GM12873 (cell line): ENCODE measurements around the gene LILRA6.

Source experiments
- CTCF ChIP-seq: IDR thresholded peaks from 2 replicates; pipeline ENCODE4 v1.5.1; 2012; ENCODE audit warnings: low read depth, mild to moderate bottlenecking, moderate library complexity, low read length, control low read depth; ENCODE audit not compliant: insufficient read depth; ENCODE audit errors: missing control alignments

LILRA6 gene

GRCh38 chr19:54201980-54202379, 40.6 kb downstream of the LILRA6 start:
- no peak for TF ChIP-seq CTCF

GRCh38 chr19:54201172-54201701, 41.4 kb downstream of the LILRA6 start:
- no peak for TF ChIP-seq CTCF

- TF ChIP-seq CTCF, result no peak
These were observed 43.2 kb downstream of the LILRA6 start for GRCh38 chr19:54199401-54199800.

- TF ChIP-seq CTCF, result no peak
These were observed 45.5 kb downstream of the LILRA6 start for GRCh38 chr19:54197121-54197520.

- TF ChIP-seq CTCF, result no peak
These were observed 46.1 kb downstream of the LILRA6 start for GRCh38 chr19:54196536-54196935.

GRCh38 chr19:54193011-54193410, 49.6 kb downstream of the LILRA6 start:
- TF ChIP-seq CTCF, result no peak

GRCh38 chr19:54191811-54192453, 50.7 kb downstream of the LILRA6 start:
- no peak for TF ChIP-seq CTCF
